Neuron (in vitro differentiated cells): ENCODE data around the gene DEGS2.

Source experiments
- H2AFZ ChIP-seq: one replicate; pipeline ENCODE4 v1.6.1; 2013; ENCODE audit warnings: low read depth, mild to moderate bottlenecking, inconsistent platforms, low read length, moderate library complexity
- H3K27me3 ChIP-seq: one replicate; pipeline ENCODE4 v1.6.1; 2013; ENCODE audit warnings: low read length; ENCODE audit not compliant: insufficient read depth
- H3K36me3 ChIP-seq: one replicate; pipeline ENCODE4 v1.6.1; 2013; ENCODE audit warnings: low read length; ENCODE audit not compliant: insufficient read depth
- H3K4me1 ChIP-seq: one replicate; pipeline ENCODE4 v1.6.1; 2013; ENCODE audit warnings: low read length; ENCODE audit not compliant: insufficient read depth
- H3K4me3 ChIP-seq: 2 replicates; pipeline ENCODE4 v1.5.1; 2013; ENCODE audit warnings: mild to moderate bottlenecking, low read length, moderate library complexity
- H3K9me3 ChIP-seq: one replicate; pipeline ENCODE4 v1.6.1; 2013; ENCODE audit warnings: low read length

Gene DEGS2

DNA sequence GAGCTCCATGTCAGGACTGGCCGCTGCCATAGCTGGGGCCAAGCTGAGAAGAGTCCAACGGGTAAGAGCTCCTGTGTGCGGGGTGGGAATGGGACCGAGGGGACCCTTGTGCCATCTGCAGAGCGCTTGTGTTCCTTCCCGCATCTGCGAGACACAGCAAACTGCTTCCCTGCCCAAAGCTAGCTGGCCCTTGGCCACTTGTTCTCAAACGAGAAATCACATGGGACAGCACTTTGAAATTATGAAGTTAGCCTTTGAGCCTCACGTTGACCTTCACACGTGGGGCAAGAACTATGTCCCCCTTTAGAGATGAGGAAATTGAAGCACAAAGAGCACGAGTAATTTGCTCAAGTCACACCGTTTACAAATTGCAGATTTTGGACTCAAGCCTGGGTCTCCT lies 30.8 kb downstream of the DEGS2 start:
- Histone ChIP-seq H3K4me1 (no peaks in the 10 kb centered on the region), H3K9me3 (no peaks in the 10 kb centered on the region), H3K36me3 (peaks cover 69% of the 10 kb centered on the region)

DNA sequence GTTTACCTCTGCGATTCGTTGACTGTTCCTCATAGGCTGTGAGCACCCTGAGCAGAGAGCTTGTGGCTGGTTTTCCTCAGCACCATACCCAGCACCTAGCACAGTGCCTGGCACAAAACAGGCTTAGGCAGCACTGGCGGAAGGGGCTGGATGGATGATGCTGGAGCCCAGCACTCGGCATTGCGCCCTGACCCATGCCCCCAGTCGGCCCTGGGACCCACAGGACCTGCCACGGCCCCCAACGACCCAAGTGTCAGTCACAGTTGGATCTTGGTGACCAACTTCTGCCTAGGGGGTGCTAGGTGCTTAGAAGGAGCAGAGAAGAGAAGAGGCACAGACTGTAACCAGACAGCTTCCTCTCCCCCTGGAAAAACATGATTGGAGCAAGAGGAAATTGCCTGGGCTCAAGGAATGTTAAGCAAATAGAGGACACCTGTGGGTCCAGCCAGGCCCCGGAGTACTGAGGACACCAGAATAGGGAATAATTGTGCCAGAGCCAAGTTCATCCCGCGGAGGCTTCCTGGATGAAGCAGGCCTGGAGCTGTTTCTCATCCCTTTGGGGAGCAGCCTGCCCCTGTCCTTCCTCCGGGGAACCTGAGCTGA lies 31.5 kb downstream of the DEGS2 start:
- Histone ChIP-seq H3K36me3 (peaks cover 74% of the 10 kb centered on the region), H2AFZ (no peak overlapping the region)

More for the DNA sequence above, 30.8 kb downstream of the DEGS2 start:
- no peak overlapping the region for H3K4me3 ChIP-seq
- no peaks in the 10 kb centered on the region for H3K27me3 ChIP-seq
- no peak overlapping the region for H2AFZ ChIP-seq

DNA sequence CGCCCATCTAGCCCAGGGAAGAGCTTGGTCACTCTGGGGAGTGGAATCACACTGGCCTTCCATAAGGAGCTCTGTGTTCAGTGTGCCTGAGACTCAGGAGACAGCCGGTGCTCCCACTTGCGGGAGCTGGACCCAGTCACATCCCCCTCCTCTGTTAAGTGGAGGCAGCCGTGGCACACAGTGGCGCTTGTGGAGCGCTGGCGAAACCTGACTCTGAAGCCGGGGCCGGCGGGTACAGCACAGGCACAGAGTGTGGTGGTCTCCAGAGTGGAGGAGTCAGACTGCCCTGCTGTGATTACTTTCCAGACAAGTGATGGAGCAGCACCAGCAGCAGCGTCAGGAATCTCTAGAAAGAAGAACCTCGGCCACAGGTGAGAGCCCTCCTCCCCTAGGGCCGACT lies 33.0 kb downstream of the DEGS2 start:
- Histone ChIP-seq H3K4me1 (no peaks in the 10 kb centered on the region), H3K4me3 (no peak overlapping the region), H3K36me3 (peaks cover 61% of the 10 kb centered on the region), H3K27me3 (no peaks in the 10 kb centered on the region), H2AFZ (no peak overlapping the region), H3K9me3 (no peaks in the 10 kb centered on the region)

More for the DNA sequence above, 31.5 kb downstream of the DEGS2 start:
- Histone ChIP-seq H3K9me3 (no peaks in the 10 kb centered on the region), H3K27me3 (no peaks in the 10 kb centered on the region), H3K4me1 (no peaks in the 10 kb centered on the region), H3K4me3 (no peak overlapping the region)

DNA sequence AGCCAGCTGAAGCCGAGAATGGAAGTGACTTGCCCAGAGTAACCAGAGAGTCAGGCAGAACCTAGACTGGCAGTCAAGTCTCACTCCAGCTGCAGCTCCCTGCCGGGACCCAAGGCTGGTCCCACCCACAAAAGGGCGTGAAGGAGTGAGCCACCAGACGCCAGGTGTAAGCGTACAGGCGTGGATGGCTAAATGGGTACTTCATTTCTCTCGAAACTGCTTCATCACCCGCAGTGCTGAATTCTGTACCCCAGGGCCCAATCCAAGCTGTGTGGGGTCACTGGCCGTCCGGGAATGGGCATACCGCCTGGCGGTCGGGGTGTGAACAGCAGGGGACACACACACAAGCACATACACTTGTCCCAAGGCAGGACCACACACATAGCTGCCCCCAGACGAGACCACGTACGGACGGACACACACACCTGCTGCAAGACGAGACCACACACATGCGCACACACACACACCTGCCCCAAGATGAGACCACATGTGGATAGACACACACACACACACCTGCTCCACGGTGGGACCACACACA lies 34.8 kb downstream of the DEGS2 start:
- Histone ChIP-seq H3K36me3 (peaks cover 48% of the 10 kb centered on the region), H3K4me3 (no peak overlapping the region), H3K27me3 (no peaks in the 10 kb centered on the region), H3K9me3 (no peaks in the 10 kb centered on the region), H2AFZ (no peak overlapping the region), H3K4me1 (no peaks in the 10 kb centered on the region)

DNA sequence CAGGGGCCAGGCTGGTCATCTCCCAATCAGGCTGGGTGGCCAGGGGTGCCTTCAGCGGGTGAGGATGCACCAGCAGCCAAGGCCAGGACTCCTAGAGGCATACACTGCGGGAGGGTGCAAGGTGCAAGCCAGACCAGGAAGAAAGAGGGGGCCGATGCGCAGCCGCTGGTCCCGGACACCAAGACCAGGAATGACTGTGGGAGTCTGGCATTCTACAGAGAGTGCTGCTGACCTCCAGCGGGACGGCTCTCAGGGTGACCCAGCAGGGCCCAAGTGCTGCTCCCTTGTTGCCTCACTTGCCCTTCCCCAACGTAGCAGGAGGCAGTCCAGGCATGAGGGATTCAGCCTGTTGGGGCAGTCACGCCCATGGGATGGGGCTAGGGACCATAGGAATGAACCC lies 35.8 kb downstream of the DEGS2 start:
- H3K4me1 ChIP-seq: no peaks in the 10 kb centered on the region

DNA sequence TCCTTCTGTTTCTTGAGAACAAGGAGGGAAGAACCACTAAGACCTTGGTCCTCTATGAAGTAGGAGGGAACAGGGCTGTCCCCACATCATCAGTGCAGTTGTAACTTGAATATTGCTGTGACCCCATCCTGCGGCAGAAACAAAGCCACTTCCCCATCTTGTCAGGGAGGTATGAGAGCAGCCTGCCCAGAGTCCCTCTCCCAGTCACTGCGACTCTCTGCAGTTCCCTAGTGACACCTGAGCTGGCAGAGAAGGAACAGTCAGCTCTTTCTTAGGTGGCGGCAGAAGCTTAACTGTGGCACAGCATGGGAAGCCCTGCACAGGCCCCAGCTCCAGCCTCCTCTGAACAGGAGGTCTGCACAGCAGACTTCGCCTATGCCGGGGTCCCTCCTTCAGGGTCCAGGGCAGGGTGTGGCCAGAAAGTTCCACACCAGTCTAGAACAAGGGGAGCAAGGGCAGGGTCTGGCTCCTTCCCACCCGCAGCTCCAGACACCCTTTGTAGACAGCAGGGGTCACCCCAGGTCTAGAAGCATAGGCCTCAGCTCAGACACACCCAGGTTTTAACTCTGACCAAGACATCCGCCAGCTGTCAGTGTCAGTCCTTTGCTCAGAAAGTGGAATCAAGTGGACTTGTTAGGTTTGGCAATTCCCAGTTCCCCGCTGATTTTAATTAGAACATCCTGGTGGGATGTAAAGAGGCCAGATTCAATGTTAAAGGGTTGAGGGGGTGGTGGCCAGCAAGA lies 36.8 kb downstream of the DEGS2 start:
- Histone ChIP-seq H2AFZ (no peak overlapping the region), H3K36me3 (peaks cover 42% of the 10 kb centered on the region), H3K4me1 (no peaks in the 10 kb centered on the region), H3K4me3 (no peak overlapping the region), H3K9me3 (no peaks in the 10 kb centered on the region), H3K27me3 (no peaks in the 10 kb centered on the region)

More for the DNA sequence above, 35.8 kb downstream of the DEGS2 start:
- no peaks in the 10 kb centered on the region for H3K27me3 ChIP-seq
- peaks cover 47% of the 10 kb centered on the region for H3K36me3 ChIP-seq
- no peak overlapping the region for H2AFZ ChIP-seq
- H3K9me3 ChIP-seq: no peaks in the 10 kb centered on the region
- H3K4me3 ChIP-seq: no peak overlapping the region

DNA sequence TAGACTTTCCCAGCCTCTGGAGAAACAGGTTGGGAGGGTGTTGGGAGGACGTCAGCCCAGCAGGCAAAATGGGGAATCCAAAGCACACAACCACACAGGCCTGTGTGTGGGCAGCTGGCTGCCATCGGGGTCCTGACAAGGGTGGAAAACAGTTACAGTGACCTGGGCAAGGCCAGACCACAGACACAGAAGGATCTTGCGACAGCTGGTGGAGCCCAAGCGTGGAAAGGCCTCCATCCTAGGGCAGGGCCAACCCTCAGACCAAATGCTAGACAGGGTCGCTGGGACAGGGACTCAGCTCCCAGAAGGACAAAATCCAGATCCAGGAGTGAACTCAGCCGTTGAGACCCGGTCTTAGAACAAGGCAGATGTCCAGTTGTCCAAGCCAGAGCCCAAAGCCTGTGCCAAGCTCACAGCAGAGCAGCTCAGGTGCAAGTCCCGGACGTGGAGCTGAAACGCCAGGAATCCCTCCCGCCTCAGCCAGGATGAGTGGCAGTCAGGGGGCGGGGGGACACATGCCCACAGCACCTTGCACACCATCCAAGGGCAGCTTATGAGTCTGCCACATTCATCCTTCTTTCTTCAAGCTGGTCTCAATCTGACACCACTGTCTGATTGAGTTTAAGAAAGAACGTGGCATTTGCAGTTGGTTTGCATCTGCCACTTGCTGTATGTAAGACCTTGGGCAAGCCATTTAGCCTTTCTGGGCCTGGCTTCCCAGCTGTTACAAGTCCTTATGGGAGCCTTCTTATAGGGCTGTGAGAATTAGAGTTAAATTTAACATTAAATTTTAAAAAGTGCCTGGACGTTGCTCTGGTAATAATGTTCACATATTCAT lies 37.6 kb downstream of the DEGS2 start:
- H3K4me1 ChIP-seq: no peaks in the 10 kb centered on the region
- peaks cover 37% of the 10 kb centered on the region for H3K36me3 ChIP-seq
- no peak overlapping the region for H3K4me3 ChIP-seq

DNA sequence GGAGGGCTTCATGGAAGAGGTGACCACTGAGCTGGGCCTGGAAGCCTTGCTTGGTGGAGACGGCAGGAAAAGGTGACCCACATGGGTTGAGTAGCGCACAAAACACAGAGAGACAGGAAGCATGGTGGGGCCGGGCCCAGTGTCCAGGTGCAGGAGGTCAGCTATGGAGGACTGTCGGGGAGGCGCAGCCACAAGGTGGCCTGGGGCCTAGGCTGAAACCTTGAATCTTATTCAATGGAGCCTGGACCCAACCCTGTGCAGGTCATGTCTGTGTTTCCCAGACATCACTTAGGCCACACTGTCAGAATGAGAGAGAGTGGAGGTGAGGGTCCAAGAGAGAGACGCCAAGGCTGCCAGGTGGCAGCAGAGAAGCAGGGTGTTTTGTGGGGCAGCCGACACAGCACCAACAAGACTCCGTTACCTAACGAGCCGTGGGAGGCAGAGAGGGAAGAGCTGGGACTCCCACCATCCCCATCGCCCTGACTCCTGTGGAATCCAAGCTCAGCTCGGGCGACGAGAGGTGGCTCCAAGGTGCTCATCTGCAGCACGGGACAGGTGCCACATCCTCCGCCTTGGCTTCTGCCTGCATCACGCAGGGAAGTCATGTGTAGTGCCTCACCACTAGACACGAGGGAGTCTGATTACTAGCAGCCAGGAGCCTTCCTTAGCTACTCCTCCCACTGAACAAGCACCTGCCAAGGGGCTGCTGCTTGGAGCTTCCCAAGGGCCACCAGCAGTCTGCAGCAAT lies 38.7 kb downstream of the DEGS2 start:
- Histone ChIP-seq H3K9me3 (no peaks in the 10 kb centered on the region), H3K27me3 (no peaks in the 10 kb centered on the region)

More for the DNA sequence above, 37.6 kb downstream of the DEGS2 start:
- no peaks in the 10 kb centered on the region for H3K9me3 ChIP-seq
- H2AFZ ChIP-seq: no peak overlapping the region
- H3K27me3 ChIP-seq: no peaks in the 10 kb centered on the region

DNA sequence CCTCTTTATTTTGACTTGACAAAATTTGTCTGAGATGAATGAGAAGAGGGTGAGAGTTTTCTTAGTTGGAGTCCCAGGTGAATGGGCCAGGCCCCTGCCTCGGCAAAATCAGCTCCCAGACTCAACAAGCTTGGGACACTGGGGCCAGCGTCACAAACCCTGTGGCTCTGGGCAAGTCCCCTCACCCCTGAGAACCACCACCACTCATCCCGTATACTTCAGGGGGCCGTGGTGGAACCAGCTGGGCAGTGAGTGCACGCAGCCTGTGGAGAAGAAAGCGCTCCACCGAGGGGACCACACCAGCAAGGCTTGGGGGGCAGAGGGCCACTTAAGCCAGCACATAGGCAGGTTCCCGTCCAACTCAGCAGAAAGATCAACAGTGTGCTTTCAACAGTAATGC lies 40.2 kb downstream of the DEGS2 start:
- Histone ChIP-seq H3K27me3 (no peaks in the 10 kb centered on the region), H3K4me1 (no peaks in the 10 kb centered on the region), H3K9me3 (no peaks in the 10 kb centered on the region), H3K36me3 (peaks cover 15% of the 10 kb centered on the region), H3K4me3 (no peak overlapping the region), H2AFZ (no peak overlapping the region)

More for the DNA sequence above, 38.7 kb downstream of the DEGS2 start:
- Histone ChIP-seq H3K4me3 (no peak overlapping the region), H2AFZ (no peak overlapping the region), H3K4me1 (no peaks in the 10 kb centered on the region), H3K36me3 (peaks cover 26% of the 10 kb centered on the region)

DNA sequence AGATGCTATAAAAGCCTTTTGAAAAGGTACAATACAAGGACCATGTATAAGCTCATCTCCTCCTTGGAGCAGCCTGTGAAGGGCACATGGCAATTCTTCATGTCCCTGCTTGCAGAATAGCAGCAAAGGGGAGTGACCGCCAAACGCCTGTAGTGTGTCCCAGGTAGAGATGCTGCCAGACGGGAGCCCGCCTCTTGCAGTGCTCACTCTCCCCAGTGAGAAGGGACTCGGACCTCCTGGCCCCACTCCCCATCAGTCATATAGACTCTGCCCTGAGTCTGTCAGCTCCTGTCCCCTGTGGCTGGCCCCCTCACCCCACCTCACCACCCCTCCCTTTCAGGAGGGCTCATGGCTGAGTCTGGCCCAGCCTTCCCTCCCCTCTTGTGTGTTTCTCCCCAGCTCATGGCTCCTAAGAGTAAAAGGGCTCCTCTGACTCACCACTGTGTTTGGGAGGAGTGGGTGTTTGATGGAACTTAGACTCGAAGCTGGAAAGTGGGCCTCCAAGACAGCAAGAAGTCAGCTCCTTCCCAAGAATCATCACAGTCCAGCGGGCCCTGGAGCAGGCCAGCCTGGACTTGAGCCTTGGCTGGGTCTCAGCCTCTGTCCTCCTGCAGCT lies 40.9 kb downstream of the DEGS2 start:
- Histone ChIP-seq H2AFZ (no peak overlapping the region), H3K36me3 (peaks cover 8% of the 10 kb centered on the region), H3K4me3 (no peak overlapping the region), H3K4me1 (no peaks in the 10 kb centered on the region), H3K27me3 (no peaks in the 10 kb centered on the region), H3K9me3 (no peaks in the 10 kb centered on the region)

DNA sequence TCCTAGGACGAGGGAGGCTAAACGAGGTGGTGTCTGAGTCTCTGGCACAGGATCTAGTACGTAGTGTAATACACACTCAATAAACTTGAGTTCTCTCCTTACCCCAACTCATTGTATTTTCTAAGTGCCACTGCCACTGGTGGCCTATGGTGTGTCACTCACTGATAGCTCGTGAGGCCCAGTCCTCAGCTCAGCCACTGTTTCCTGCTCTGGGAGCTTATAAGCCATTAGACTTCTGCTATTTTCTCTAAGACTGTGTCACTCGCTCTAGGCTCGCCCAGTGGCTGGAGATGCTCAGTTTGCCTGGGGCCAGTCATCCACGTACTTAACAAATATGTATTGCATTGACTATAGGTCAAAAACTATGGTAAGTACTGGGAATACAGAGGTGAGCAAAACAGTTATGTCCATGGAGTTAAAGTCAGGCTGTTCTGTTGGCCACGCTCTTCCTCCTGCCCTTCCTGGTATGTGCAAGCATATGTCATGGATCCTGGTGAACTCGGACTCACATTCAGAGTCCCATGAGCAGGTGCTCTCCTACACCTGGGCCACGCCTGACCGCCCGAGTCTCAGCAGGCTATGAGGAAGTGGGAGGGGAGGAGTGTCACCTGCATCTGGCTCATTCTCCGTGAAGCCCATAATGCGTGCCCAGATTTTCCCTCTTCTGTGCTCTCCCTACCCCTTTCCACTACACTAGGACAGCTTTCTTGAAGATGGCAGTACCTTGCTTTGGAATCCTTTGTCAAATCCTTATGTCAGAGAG lies 41.6 kb downstream of the DEGS2 start:
- peaks cover 5% of the 10 kb centered on the region for H3K36me3 ChIP-seq
- H2AFZ ChIP-seq: no peak overlapping the region
- no peaks in the 10 kb centered on the region for H3K27me3 ChIP-seq
- H3K4me3 ChIP-seq: no peak overlapping the region
- no peaks in the 10 kb centered on the region for H3K4me1 ChIP-seq
- H3K9me3 ChIP-seq: no peaks in the 10 kb centered on the region

DNA sequence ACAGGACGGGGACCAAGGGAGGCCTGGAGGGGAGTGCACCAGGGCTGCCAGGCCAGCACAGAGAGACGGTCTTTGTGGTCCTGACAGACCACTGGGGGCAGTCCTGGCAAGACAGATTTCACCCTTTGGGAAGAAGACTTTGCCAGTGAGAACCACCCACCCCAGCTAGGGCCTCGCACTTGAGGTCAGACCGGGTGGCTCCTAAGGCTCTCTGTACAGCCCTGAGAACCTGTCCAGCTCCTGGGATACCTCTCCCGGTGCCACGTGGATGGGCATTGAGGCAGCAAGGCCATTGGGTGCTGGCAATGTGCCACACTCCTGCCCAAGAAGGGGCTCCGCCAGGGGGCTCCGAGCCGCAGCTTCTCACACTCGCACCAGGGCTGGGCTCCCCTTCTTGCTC lies 42.4 kb downstream of the DEGS2 start:
- peaks cover 5% of the 10 kb centered on the region for H3K36me3 ChIP-seq
- H3K4me1 ChIP-seq: no peaks in the 10 kb centered on the region
- no peak overlapping the region for H3K4me3 ChIP-seq
- no peak overlapping the region for H2AFZ ChIP-seq
- no peaks in the 10 kb centered on the region for H3K9me3 ChIP-seq
- H3K27me3 ChIP-seq: no peaks in the 10 kb centered on the region
